ENCODE measurements around the gene TRIM62.
"Not testable (repeated sequence)": the region's sequence is repeated elsewhere in the genome, so short reads cannot be mapped to it uniquely, and the experiment has no call there.

TRIM62 gene

DNA sequence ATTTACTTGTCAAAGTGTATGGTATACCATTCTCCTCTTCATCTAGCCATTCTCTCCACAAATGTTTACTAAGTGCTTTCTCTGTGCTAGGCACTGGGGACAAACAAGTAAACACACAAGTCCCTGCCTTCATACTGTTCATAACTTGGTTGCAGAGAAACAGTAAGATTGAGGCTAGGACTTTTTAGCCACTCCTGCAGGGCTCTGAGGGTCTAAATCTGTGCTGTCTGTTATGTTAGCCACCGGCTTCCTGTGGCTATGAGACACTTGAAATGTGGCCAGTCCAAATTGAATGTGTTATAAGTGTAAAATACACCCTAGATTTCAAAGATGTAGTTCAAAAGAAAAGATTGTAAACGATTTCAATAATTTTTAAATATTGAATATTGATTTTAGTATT, 50.7 kb downstream of the TRIM62 start:
- Histone ChIP-seq H3K36me3 (ENCODE audit: low read depth) (no peaks in the 10 kb centered on the region), H3K27ac (ENCODE audit: poor library complexity, severe bottlenecking) (no peak overlapping the region), H3K9me3 (ENCODE audit: severe bottlenecking) (no peaks in the 10 kb centered on the region), H3K27me3 (ENCODE audit: insufficient read depth, poor library complexity, severe bottlenecking) (no peaks in the 10 kb centered on the region), H3K4me1 (ENCODE audit: insufficient read depth, poor library complexity, severe bottlenecking) (peaks cover 7% of the 10 kb centered on the region), H3K4me3 (ENCODE audit: severe bottlenecking) (no peak overlapping the region)
- ATAC-seq (ENCODE audit: low read depth) (no peak), DNase-seq (ENCODE audit: low spot score) (no peak)
- TF ChIP-seq, protein P1, sequence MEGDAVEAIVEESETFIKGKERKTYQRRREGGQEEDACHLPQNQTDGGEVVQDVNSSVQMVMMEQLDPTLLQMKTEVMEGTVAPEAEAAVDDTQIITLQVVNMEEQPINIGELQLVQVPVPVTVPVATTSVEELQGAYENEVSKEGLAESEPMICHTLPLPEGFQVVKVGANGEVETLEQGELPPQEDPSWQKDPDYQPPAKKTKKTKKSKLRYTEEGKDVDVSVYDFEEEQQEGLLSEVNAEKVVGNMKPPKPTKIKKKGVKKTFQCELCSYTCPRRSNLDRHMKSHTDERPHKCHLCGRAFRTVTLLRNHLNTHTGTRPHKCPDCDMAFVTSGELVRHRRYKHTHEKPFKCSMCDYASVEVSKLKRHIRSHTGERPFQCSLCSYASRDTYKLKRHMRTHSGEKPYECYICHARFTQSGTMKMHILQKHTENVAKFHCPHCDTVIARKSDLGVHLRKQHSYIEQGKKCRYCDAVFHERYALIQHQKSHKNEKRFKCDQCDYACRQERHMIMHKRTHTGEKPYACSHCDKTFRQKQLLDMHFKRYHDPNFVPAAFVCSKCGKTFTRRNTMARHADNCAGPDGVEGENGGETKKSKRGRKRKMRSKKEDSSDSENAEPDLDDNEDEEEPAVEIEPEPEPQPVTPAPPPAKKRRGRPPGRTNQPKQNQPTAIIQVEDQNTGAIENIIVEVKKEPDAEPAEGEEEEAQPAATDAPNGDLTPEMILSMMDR (IDR thresholded peaks at IDR 0.05; ENCODE audit: poor library complexity, severe bottlenecking): no peak

DNA sequence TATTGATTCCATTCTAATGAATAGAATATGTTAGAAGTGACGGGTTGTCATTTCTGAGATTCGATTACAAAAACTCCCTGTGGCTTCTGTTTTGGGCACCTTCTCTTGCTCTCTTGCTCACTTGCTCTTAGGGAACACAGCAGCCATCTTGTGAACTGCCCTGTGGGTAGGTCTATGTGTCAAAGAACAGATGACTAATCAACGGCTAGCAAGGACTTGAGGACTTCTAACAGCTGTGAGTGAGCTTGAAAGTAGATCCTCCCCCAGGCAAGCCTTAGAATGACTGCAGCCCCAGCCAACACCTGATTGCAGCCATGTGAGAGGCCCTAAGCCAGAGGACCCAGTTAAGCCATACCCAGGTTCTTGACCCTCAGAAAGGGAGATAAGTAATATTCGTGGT, 51.5 kb downstream of the TRIM62 start:
- ATAC-seq (ENCODE audit: low read depth): no peak
- H3K27me3 ChIP-seq (ENCODE audit: insufficient read depth, poor library complexity, severe bottlenecking): no peaks in the 10 kb centered on the region
- no peak for DNase-seq (ENCODE audit: low spot score)
- no peaks in the 10 kb centered on the region for H3K36me3 ChIP-seq (ENCODE audit: low read depth)
- no peak overlapping the region for H3K27ac ChIP-seq (ENCODE audit: poor library complexity, severe bottlenecking)
- TF ChIP-seq, protein P1 (IDR thresholded peaks at IDR 0.05; ENCODE audit: poor library complexity, severe bottlenecking): no peak
- H3K9me3 ChIP-seq (ENCODE audit: severe bottlenecking): no peaks in the 10 kb centered on the region
- H3K4me1 ChIP-seq (ENCODE audit: insufficient read depth, poor library complexity, severe bottlenecking): peaks cover 7% of the 10 kb centered on the region
- no peak overlapping the region for H3K4me3 ChIP-seq (ENCODE audit: severe bottlenecking)

DNA sequence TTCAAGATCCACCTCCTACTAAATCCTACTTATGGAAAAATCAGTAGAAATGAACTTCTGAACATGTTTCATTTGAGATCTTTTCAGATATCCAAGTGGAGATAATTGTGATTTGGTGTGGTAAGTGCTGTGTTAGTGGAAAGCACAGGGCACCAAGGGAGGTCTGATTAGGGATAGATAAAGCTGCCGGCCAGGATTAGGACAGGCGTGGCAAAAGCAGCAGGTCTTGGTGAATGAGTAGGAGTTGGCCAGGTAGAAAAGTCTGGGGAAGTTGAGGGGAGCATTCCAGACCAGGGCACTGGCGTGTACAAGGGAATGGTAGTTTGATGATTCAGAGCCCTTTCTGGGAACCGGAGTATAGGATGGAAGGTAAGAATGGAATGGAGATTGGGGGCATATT, 53.1 kb downstream of the TRIM62 start:
- TF ChIP-seq, protein P1 (IDR thresholded peaks at IDR 0.05; ENCODE audit: poor library complexity, severe bottlenecking): no peak
- H3K27me3 ChIP-seq (ENCODE audit: insufficient read depth, poor library complexity, severe bottlenecking): no peaks in the 10 kb centered on the region
- H3K4me1 ChIP-seq (ENCODE audit: insufficient read depth, poor library complexity, severe bottlenecking): peaks cover 7% of the 10 kb centered on the region
- no peak for ATAC-seq (ENCODE audit: low read depth)
- no peak overlapping the region for H3K27ac ChIP-seq (ENCODE audit: poor library complexity, severe bottlenecking)
- H3K4me3 ChIP-seq (ENCODE audit: severe bottlenecking): no peak overlapping the region
- no peaks in the 10 kb centered on the region for H3K9me3 ChIP-seq (ENCODE audit: severe bottlenecking)
- H3K36me3 ChIP-seq (ENCODE audit: low read depth): peaks cover 4% of the 10 kb centered on the region
- no peak for DNase-seq (ENCODE audit: low spot score)

DNA sequence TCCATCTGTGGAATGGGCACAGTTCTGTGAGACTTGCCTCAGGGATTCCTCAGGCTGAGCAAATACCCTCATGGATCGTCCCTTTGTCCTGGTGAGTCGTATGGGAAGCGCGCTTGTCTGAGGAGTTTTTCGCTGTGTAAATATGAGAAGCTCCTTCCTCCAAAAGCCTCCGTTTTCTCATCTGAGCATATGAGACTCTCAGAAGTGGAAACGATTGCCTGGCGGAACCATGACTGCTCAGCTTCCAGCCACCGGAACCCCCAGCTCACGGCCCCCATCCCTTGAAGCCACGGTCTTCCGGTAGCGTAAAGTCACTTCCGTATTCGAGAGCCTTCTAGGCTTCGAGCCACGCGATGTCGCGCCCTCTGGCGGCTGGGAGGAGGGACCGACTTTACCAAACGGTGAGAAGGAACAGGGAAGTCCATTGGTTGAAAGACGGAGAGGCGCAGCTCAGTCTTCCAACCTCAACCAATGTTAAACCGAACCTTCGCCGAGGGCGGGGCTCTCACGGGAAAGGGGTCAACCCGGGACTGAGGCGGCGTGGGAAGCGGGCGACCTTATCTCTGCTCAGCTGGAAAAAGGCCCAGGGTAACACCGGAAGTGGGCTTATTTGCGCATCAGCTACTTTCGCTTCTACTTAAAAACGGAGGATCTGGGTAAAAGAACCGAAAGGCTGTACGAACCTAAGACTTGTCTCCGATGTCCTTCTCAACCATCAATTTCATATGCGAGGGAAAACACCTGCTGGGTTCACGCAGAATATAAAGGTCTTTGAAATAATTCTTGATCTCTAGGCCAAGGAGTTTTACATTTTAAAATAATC, 54.6 kb downstream of the TRIM62 start:
- TF ChIP-seq, protein P1 (IDR thresholded peaks at IDR 0.05; ENCODE audit: poor library complexity, severe bottlenecking): peak; percentile 98
- DNase-seq (ENCODE audit: low spot score): peak; percentile 97
- peak; percentile 97 for ATAC-seq (ENCODE audit: low read depth)
- H3K4me3 ChIP-seq (ENCODE audit: severe bottlenecking): peak overlapping the region; percentile 75
- no peaks in the 10 kb centered on the region for H3K27me3 ChIP-seq (ENCODE audit: insufficient read depth, poor library complexity, severe bottlenecking)
- H3K4me1 ChIP-seq (ENCODE audit: insufficient read depth, poor library complexity, severe bottlenecking): peaks cover 7% of the 10 kb centered on the region
- H3K27ac ChIP-seq (ENCODE audit: poor library complexity, severe bottlenecking): peak overlapping the region; percentile 41
- H3K36me3 ChIP-seq (ENCODE audit: low read depth): peaks cover 4% of the 10 kb centered on the region
- H3K9me3 ChIP-seq (ENCODE audit: severe bottlenecking): no peaks in the 10 kb centered on the region

DNA sequence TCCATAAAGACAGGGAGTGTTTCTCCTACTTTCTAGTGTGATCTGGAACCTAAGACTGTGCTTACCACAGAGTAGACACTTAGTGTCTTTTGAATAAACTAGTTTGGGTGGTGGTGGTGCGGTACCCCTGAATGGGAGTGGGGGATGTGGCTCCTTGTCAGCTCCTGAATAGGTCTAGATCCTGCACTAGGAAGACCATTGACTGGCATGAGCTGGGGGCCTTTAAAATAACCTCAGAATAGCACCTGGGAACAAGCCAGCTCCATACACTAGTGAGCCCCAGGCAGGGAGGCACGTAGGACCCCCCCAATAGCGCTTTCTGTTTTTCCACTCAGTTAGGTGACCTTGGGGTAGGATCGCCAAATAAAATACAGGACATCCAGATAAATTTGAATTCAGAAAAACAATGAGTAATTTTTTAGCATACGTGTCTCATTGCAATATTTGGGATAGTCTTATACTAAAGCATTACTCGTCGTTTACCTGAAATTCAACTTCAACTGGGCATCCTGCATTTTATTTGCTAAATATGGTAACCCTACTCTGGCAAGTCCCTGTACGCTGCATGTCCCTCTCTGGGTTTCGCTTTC, 55.3 kb downstream of the TRIM62 start:
- no peaks in the 10 kb centered on the region for H3K27me3 ChIP-seq (ENCODE audit: insufficient read depth, poor library complexity, severe bottlenecking)
- ATAC-seq (ENCODE audit: low read depth): no peak
- TF ChIP-seq, protein P1 (IDR thresholded peaks at IDR 0.05; ENCODE audit: poor library complexity, severe bottlenecking): no peak
- peaks cover 7% of the 10 kb centered on the region for H3K4me1 ChIP-seq (ENCODE audit: insufficient read depth, poor library complexity, severe bottlenecking)
- no peak for DNase-seq (ENCODE audit: low spot score)
- peak overlapping the region; percentile 41 for H3K27ac ChIP-seq (ENCODE audit: poor library complexity, severe bottlenecking)
- H3K36me3 ChIP-seq (ENCODE audit: low read depth): peaks cover 4% of the 10 kb centered on the region
- peak overlapping the region; percentile 75 for H3K4me3 ChIP-seq (ENCODE audit: severe bottlenecking)
- no peaks in the 10 kb centered on the region for H3K9me3 ChIP-seq (ENCODE audit: severe bottlenecking)

DNA sequence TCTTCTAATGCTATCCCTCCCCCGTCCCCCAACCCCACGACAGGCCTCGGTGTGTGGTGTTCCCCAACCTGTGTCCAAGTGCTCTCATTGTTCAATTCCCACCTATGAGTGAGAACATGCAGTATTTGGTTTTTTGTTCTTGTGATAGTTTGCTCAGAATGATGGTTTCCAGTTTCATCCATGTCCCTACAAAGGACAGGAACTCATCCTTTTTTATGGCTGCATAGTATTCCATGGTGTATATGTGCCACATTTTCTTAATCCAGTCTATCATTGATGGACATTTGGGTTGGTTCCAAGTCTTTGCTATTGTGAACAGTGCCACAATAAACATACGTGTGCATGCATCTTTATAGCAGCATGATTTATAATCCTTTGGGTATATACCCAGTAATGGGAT, 57.2 kb downstream of the TRIM62 start:
- ATAC-seq (ENCODE audit: low read depth); DNase-seq (ENCODE audit: low spot score); H3K4me3 ChIP-seq (ENCODE audit: severe bottlenecking): not testable (repeated sequence)

More for the DNA sequence above, 57.2 kb downstream of the TRIM62 start:
- H3K27me3 ChIP-seq (ENCODE audit: insufficient read depth, poor library complexity, severe bottlenecking); H3K9me3 ChIP-seq (ENCODE audit: severe bottlenecking); H3K36me3 ChIP-seq (ENCODE audit: low read depth); H3K27ac ChIP-seq (ENCODE audit: poor library complexity, severe bottlenecking): not testable (repeated sequence)
- H3K4me1 ChIP-seq (ENCODE audit: insufficient read depth, poor library complexity, severe bottlenecking): peaks cover 14% of the 10 kb centered on the region

Measured in RWPE2 (cell line).